HEK293T (cell line): Measurements from ENCODE around the gene PLB1.
A peak's percentile ranks its signal among the peaks of the same experiment; 100 is the strongest.

Experiments used
- CTCF ChIA-PET: fragments of 350-600 bp; formaldehyde crosslinking; extraction: SDS; loops from one replicate; lab custom pipeline; 2021; ENCODE audit warnings: antibody characterized with exemption, inconsistent platforms; lab: Yijun Ruan, JAX
- POLR2A ChIA-PET: fragments of 350-600 bp; formaldehyde crosslinking; extraction: SDS; loops from one replicate; lab custom pipeline; 2020; ENCODE audit warnings: antibody characterized with exemption, inconsistent platforms; lab: Yijun Ruan, JAX
- DNase-seq: peaks from one replicate; pipeline ENCODE4 v3.0.0; 2012; ENCODE audit warnings: mixed read lengths; ENCODE audit errors: extremely low spot score
- ARNT ChIP-seq: fragments of 450-650 bp; IDR thresholded peaks from 2 replicates; pipeline ENCODE4 v1.6.1; 2017; ENCODE audit warnings: mild to moderate bottlenecking
- BHLHE40 ChIP-seq: fragments of 450-650 bp; IDR thresholded peaks from 2 replicates; pipeline ENCODE4 v1.6.1; 2016; ENCODE audit warnings: mild to moderate bottlenecking, moderate library complexity, borderline replicate concordance
- CTBP1 ChIP-seq: fragments of 450-650 bp; IDR thresholded peaks from 2 replicates; pipeline ENCODE4 v1.6.1; 2016; ENCODE audit warnings: borderline replicate concordance
- ELF4 ChIP-seq: fragments of 450-650 bp; IDR thresholded peaks from 2 replicates; pipeline ENCODE4 v1.6.1; 2017; ENCODE audit warnings: antibody characterized with exemption
- FOXA1 ChIP-seq: fragments of 450-650 bp; IDR thresholded peaks from 2 replicates; pipeline ENCODE4 v1.6.1; 2016; ENCODE audit warnings: mild to moderate bottlenecking
- FOXK2 ChIP-seq: fragments of 450-650 bp; IDR thresholded peaks from 2 replicates; pipeline ENCODE4 v1.6.1; 2016; ENCODE audit warnings: mild to moderate bottlenecking
- FOXM1 ChIP-seq: fragments of 450-650 bp; IDR thresholded peaks from 2 replicates; pipeline ENCODE4 v1.6.1; 2017; ENCODE audit warnings: mild to moderate bottlenecking, borderline replicate concordance
- HDGF ChIP-seq: fragments of 450-650 bp; IDR thresholded peaks from 2 replicates; pipeline ENCODE4 v1.6.1; 2017; ENCODE audit warnings: antibody characterized with exemption, borderline replicate concordance
- L3MBTL2 ChIP-seq: fragments of 450-650 bp; conservative IDR thresholded peaks from 2 replicates; pipeline ENCODE4 v1.6.1; 2016; ENCODE audit warnings: mild to moderate bottlenecking
- LEF1 ChIP-seq: fragments of 450-650 bp; IDR thresholded peaks from 2 replicates; pipeline ENCODE4 v1.6.1; 2017; ENCODE audit warnings: mild to moderate bottlenecking, borderline replicate concordance
- NFRKB ChIP-seq: fragments of 450-650 bp; IDR thresholded peaks from 2 replicates; pipeline ENCODE4 v1.6.1; 2016; ENCODE audit warnings: mild to moderate bottlenecking, moderate library complexity
- SP1 ChIP-seq: fragments of 450-650 bp; IDR thresholded peaks from 2 replicates; pipeline ENCODE4 v1.6.1; 2017
- SUZ12 ChIP-seq: fragments of 450-650 bp; IDR thresholded peaks from 2 replicates; pipeline ENCODE4 v1.6.1; 2016; ENCODE audit warnings: mild to moderate bottlenecking
- TARDBP ChIP-seq: fragments of 450-650 bp; IDR thresholded peaks from 2 replicates; pipeline ENCODE4 v1.6.1; 2016
- ZNF384 ChIP-seq: fragments of 450-650 bp; IDR thresholded peaks from 2 replicates; pipeline ENCODE4 v1.6.1; 2016
- TF ChIP-seq, protein P1 (sequence below): fragments of 450-650 bp; IDR thresholded peaks from 2 replicates; pipeline ENCODE4 v1.6.1; 2016

PLB1 gene

DNA sequence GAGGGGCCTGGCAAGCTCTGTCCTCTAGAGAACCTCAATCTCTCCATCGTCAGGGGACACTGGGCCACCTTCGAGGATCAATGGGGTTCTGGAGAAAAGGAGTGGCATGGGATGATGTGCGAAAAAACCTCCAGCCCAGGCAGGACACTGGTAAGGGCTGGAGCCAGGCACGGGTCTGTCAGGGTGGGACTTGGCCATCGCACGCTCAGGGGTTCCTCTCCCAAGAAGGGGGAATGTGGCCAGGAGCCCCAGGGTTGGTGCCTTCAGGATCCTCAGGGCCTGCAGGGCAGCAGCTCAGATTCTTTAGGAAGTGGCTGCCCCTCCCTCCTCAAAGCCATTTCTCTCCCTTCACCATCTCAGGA, 46.8 kb upstream of the PLB1 start:
- ChIA-PET POLR2A (no interaction called here), CTCF (interaction anchor here (0.6 to 1.0 kb wide), 2 partner anchors 12 to 460 kb away, joined by 3 read pairs; no protein-coding TSS in a partner anchor)
- no peak for DNase-seq
- no peak for TF ChIP-seq FOXM1
- TF ChIP-seq, protein P1, sequence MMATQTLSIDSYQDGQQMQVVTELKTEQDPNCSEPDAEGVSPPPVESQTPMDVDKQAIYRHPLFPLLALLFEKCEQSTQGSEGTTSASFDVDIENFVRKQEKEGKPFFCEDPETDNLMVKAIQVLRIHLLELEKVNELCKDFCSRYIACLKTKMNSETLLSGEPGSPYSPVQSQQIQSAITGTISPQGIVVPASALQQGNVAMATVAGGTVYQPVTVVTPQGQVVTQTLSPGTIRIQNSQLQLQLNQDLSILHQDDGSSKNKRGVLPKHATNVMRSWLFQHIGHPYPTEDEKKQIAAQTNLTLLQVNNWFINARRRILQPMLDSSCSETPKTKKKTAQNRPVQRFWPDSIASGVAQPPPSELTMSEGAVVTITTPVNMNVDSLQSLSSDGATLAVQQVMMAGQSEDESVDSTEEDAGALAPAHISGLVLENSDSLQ, result no peak
- no peak for TF ChIP-seq ELF4
- TF ChIP-seq NFRKB, result no peak
- TF ChIP-seq BHLHE40, result no peak
- no peak for TF ChIP-seq CTBP1
- TF ChIP-seq L3MBTL2, result no peak
- no peak for TF ChIP-seq TARDBP

DNA sequence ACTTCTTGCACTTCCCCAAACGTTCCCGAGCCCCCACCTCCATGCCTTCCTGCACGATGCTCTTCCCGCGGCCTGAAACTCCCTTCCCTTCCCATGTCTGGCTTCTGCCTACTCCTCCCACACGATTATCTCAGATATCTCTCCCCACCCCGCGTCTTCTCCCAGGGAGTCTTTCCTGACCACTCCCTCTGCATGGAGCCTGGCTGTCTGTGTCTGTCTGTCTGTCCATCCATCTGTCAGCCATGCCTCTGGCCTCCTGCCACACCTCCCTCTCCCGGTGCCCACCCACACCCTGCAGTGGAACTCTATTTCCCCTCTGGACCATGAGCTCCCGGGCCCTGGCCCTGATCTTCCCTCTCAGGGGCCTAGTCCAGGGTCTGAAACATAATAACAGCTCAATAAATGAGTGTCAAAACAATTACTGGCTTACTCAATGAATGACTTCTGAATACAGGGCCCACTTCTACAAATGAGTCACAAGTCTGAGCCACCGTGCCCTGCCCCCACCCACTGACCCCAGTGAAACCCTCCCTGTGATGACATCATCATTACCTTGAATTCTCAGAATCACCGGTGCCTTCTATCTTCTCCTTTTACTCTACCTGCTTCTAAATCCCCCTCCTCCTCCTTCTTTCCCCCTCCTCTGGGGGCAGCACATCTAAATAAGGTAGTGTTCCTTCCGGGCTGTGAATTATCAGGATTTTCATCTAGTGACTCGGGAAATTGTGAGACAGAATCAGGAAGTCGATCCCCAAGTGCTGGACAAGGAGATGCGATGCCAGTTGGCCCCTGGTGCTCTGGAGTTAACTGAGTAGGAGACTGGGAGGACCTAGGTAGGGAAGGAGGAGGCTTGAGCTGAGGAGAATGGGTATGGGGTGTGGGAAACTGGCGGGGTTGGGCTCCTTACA, 46.1 kb upstream of the PLB1 start:
- TF ChIP-seq FOXM1, result no peak
- ChIA-PET POLR2A (no interaction called here), CTCF (interaction anchor here (0.6 to 1.0 kb wide), 2 partner anchors 13 to 460 kb away, joined by 3 read pairs; no protein-coding TSS in a partner anchor)
- no peak for DNase-seq

DNA sequence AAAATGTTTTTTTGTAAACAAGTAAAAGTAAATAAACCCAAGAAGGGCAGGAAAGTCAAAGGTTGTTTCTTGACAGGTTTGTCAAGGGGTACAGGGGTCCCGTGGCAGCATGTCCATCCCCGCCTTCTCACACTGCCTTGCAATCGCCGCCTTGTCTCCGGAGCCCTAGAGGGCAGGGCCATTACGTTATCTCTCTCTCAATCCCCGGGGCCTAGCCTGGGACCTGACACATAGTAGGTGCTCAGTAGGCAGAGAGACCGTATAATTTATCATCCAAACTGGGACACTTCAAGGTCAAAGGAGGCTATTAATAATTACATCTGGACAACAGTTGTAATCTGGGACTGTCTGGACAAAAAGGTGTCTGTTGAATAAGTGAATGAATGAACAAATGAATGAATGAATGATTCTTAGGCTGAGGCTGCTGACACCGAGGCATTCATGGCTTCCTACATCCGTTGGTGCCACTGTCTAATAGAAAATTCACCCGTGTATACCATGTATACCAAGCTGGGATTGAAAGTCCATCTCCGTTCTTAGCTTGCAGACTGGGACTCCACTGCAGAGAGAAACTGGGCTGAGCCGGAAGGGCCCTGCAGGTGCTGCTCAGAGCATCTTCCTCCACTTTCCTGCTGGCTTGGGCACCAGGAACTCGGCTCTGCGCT, 44.8 kb upstream of the PLB1 start:
- CTCF ChIA-PET, result no interaction called here
- POLR2A ChIA-PET, result no interaction called here

DNA sequence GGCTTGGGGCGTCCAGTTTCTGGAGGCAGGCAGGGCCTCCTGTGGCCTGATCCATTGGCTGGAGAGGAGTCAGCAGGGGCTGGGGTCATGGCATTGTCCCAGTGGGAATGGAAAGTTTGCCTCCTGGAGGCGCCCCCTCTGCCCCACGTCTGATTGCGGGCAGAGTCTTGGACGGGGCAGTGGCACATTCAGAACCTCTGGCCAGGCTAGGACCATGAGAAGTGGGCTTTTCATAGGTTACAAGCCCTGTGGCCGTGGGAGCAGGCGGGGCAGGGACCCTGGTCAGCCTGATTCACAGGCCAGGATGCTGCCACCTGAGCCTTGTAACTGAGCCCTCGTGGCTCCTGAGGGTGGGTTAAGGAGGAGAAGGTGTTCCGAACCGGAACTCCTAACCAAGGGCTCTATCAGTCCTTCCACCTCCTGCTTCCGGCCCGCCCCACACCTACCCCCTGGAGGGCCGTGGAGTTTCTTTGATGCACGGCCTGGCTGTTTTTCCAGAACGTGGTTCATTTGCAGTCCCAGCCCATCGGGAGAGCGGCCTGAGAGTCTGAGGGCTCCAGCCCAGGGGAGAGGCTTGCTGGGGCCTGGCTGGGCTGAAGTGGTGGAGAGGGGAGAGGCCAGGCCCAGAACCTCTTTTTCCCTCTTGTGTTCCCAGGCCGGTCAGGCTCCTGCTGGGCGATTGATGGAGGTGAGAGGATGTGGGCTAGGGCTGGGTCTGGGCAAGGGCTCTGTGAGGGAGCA, 43.9 kb upstream of the PLB1 start:
- ChIA-PET CTCF (interaction anchor here (0.9 kb wide), 1 partner anchor 37 kb away, joined by 3 read pairs; no protein-coding TSS in a partner anchor), POLR2A (interaction anchor here (1.2 kb wide), 1 partner anchor 746 kb away, joined by 3 read pairs; no protein-coding TSS in a partner anchor)
- TF ChIP-seq TARDBP (no peak), BHLHE40 (no peak), ZNF384 (no peak), LEF1 (no peak), FOXM1 (no peak), FOXA1 (no peak), NFRKB (no peak), SUZ12 (no peak), CTBP1 (no peak), ARNT (no peak), ELF4 (no peak), SP1 (no peak)
- DNase-seq, result no peak

More for the DNA sequence above, 44.8 kb upstream of the PLB1 start:
- DNase-seq, result no peak
- TF ChIP-seq LEF1 (no peak), SUZ12 (no peak), CTBP1 (no peak), FOXA1 (no peak), FOXM1 (no peak), BHLHE40 (no peak), SP1 (no peak)

DNA sequence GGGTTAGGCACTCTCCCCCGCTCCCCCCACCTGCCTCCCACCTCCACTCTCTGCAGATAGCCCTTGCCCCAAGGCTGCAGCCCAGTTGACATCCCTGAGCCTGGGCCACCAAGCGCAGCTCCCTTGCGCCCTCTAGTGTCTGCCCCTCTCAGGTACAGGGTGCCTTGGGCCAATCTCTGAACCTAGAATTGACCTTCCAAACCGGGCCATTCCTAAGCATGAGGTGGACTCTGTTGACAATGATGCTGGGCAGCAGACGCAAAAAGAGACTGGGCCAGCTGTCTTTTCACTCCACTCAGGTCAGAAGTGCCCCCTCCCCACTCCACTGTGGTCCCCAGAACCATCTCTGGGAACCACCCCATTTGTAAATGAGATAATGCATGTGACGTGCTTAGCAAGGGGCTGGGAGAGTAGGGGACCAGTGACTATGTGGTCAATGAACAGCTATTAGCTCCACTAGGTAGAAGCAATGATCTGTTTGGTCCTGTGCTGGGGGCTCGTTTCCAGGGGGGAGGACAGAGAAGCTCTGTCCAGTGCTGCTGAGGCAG, 43.3 kb upstream of the PLB1 start:
- ChIA-PET CTCF (interaction anchor here (0.5 to 0.9 kb wide), 2 partner anchors 36 to 85 kb away, joined by 3 read pairs; no protein-coding TSS in a partner anchor), POLR2A (interaction anchor here (1.2 kb wide), 1 partner anchor 746 kb away, joined by 3 read pairs; no protein-coding TSS in a partner anchor)
- peak; percentile 81 for DNase-seq
- TF ChIP-seq FOXK2 (no peak), BHLHE40 (no peak), TARDBP (no peak), FOXA1 (no peak)

DNA sequence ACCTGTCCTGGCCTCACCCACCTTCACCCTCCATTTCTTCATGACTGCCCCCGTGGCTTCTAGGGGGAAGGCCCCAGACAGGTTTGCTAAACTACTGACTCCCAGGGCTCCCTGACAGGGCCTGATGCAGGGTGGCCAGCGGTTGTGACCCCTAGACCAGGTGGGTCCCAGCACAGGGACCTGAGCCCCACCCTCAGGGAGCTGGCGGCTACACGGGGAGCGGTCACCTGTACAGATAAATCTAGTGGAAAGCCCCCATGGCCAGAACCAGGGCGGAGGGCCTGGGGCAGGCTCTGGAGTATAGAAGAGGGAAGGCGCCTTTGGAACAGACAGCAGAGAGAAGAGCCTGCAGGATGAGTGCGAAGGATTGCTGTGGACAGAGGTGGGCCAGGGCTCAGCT, 42.5 kb upstream of the PLB1 start:
- POLR2A ChIA-PET, result no interaction called here

DNA sequence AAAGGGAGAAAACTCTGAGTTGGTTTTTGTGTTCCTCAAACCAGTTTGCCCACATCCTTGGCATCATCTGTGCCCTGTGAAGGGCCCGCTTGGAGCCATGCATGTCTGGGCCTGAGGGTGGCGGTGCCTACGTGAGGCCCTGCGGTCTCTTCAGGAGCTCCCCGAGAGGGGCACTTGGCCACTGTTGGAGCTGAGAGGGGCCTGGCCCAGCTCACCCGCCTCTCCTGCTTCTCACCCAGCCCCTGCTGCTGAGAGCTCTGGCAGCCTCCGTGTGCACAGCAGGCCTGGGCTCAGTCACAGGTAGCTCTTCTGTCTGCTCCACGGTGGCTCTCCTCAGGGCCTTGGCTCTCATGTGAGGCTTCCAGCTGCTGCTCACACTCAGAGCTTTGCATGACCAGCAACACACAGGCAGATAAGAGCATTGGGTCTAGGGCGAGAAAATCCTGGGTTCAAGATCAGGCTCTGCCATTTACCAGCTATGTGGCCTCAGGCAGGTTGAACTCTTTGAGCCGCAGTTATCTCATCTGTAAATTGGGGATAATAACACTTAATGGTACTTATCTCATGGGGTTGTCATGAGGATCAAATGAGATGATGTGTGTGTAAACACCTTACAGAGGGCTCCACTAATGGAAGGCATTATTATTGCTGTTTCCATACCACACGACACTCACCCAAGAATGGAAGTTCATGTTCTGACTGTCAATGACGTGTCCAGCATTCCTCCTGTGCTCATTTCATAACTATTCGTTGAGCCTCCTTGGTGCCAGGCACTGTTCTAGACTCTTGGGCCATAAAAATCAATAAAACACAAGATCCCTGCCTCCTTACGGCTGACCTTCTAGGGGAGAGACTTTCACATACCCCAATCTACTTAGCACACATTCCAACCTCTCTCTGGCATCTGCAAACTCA, 41.6 kb upstream of the PLB1 start:
- TF ChIP-seq LEF1 (no peak), SUZ12 (no peak), BHLHE40 (no peak), HDGF (no peak), ARNT (no peak), CTBP1 (no peak), SP1 (no peak), TARDBP (no peak), L3MBTL2 (no peak), ELF4 (no peak), FOXM1 (no peak), FOXK2 (no peak), NFRKB (no peak), FOXA1 (no peak), ZNF384 (no peak)
- TF ChIP-seq, protein P1, result no peak
- ChIA-PET POLR2A (no interaction called here), CTCF (no interaction called here)
- no peak for DNase-seq

More for the DNA sequence above, 42.5 kb upstream of the PLB1 start:
- CTCF ChIA-PET, result no interaction called here
- no peak for DNase-seq
- TF ChIP-seq LEF1, result no peak
- TF ChIP-seq SP1, result no peak
- no peak for TF ChIP-seq SUZ12
- no peak for TF ChIP-seq TARDBP
